ENCODE measurements around the gene HOXD11.

Gene HOXD11

DNA sequence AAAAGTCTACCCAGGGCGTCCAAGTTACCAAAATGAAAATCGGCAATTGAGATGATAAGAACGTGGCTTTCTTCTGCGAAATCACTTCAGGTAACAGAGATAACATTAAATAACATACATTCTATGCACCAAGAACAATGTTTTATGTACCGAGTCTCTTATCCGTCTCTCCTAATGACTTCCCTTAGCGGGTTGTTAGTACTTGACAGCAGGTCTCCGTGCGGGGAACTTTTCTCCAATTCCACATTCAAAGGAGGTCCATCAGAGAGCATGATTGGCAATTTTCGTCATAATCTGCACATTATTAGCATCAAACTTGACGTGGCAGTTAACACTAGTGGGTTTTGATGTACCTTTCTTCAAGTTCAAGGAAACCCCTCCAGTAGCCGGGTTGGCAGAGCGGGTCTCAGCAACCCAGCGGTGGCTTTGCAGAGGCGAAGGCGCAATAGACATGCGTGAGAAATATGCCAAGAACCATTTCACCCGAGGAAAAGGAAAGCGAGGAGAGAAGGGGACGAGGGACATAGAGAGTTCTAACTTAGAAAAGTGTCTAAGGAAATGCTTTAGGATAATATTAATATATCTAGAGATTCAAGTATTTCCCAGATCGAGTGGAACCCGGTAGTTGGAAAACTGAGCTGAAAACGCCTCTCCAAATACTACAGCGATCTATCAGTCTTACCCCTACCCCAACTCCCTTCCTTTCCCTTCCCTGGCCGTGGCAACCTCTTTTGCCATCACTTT is 28.4 kb upstream of the HOXD11 start:
- no peaks in the 10 kb centered on the region for H3F3A ChIP-seq (ENCODE audit: insufficient read depth, low read length)
- H3K79me2 ChIP-seq (ENCODE audit: insufficient read depth, low read length), result no peaks in the 10 kb centered on the region
- no peak for TF ChIP-seq EZH2 (IDR thresholded peaks at IDR 0.05; ENCODE audit: borderline replicate concordance, low read length)
- TF ChIP-seq, protein P1, sequence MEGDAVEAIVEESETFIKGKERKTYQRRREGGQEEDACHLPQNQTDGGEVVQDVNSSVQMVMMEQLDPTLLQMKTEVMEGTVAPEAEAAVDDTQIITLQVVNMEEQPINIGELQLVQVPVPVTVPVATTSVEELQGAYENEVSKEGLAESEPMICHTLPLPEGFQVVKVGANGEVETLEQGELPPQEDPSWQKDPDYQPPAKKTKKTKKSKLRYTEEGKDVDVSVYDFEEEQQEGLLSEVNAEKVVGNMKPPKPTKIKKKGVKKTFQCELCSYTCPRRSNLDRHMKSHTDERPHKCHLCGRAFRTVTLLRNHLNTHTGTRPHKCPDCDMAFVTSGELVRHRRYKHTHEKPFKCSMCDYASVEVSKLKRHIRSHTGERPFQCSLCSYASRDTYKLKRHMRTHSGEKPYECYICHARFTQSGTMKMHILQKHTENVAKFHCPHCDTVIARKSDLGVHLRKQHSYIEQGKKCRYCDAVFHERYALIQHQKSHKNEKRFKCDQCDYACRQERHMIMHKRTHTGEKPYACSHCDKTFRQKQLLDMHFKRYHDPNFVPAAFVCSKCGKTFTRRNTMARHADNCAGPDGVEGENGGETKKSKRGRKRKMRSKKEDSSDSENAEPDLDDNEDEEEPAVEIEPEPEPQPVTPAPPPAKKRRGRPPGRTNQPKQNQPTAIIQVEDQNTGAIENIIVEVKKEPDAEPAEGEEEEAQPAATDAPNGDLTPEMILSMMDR (IDR thresholded peaks at IDR 0.05; ENCODE audit: low read length), result no peak
- H3K36me3 ChIP-seq (ENCODE audit: insufficient read depth, low read length), result no peaks in the 10 kb centered on the region
- H4K20me1 ChIP-seq (ENCODE audit: insufficient read depth, low read length), result no peaks in the 10 kb centered on the region
- H3K27me3 ChIP-seq (ENCODE audit: insufficient read depth, low read length), result no peaks in the 10 kb centered on the region
- no peak overlapping the region for H2AFZ ChIP-seq (ENCODE audit: low read length)
- no peak overlapping the region for H3K9ac ChIP-seq (ENCODE audit: low read length)
- no peaks in the 10 kb centered on the region for H3K9me2 ChIP-seq (ENCODE audit: low read depth, low read length)
- no peak overlapping the region for H3K27ac ChIP-seq (ENCODE audit: low read depth, low read length, poor library complexity, severe bottlenecking)
- no peaks in the 10 kb centered on the region for H3K9me3 ChIP-seq (ENCODE audit: low read length)
- H3K4me1 ChIP-seq (ENCODE audit: insufficient read depth, low read length, severe bottlenecking), result no peaks in the 10 kb centered on the region
- no peak overlapping the region for H3K4me2 ChIP-seq (ENCODE audit: low read length)
- no peak overlapping the region for H3K4me3 ChIP-seq (ENCODE audit: low read depth, low read length, poor library complexity, severe bottlenecking)

DNA sequence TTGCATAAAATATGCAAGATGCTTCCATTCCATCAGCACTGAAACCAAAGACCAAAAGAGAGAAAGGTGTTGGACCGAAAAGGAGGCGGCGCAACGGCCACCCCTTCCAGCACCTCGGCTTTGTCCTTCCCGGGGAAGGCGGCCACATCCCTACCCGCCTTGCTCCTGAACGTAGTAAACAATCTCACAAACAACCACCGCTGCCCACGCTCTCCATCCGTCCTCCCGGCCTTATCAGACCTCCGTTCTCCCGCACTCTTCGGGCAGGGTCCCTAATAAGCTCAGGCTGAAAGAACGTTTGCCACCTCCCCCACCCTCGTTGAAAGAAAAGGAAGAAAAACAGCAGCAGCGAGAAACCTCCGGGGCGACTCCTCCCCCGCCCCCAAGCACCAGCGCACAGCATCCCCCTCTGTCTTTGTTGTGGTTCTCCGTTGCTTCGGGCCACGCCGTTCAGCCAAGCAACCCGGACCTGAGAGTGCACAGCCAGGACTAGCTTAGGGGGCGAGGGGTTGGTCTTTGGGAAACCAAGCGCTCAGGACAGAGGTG is 27.7 kb upstream of the HOXD11 start:
- Histone ChIP-seq H3K9me2 (ENCODE audit: low read depth, low read length) (no peaks in the 10 kb centered on the region), H4K20me1 (ENCODE audit: insufficient read depth, low read length) (no peaks in the 10 kb centered on the region), H3K36me3 (ENCODE audit: insufficient read depth, low read length) (no peaks in the 10 kb centered on the region), H3K4me3 (ENCODE audit: low read depth, low read length, poor library complexity, severe bottlenecking) (no peak overlapping the region), H3K27ac (ENCODE audit: low read depth, low read length, poor library complexity, severe bottlenecking) (no peak overlapping the region), H3K9me3 (ENCODE audit: low read length) (no peaks in the 10 kb centered on the region), H3K27me3 (ENCODE audit: insufficient read depth, low read length) (no peaks in the 10 kb centered on the region), H2AFZ (ENCODE audit: low read length) (no peak overlapping the region), H3K79me2 (ENCODE audit: insufficient read depth, low read length) (no peaks in the 10 kb centered on the region), H3K4me1 (ENCODE audit: insufficient read depth, low read length, severe bottlenecking) (no peaks in the 10 kb centered on the region), H3K9ac (ENCODE audit: low read length) (no peak overlapping the region), H3F3A (ENCODE audit: insufficient read depth, low read length) (no peaks in the 10 kb centered on the region), H3K4me2 (ENCODE audit: low read length) (no peak overlapping the region)
- no peak for TF ChIP-seq EZH2 (IDR thresholded peaks at IDR 0.05; ENCODE audit: borderline replicate concordance, low read length)

DNA sequence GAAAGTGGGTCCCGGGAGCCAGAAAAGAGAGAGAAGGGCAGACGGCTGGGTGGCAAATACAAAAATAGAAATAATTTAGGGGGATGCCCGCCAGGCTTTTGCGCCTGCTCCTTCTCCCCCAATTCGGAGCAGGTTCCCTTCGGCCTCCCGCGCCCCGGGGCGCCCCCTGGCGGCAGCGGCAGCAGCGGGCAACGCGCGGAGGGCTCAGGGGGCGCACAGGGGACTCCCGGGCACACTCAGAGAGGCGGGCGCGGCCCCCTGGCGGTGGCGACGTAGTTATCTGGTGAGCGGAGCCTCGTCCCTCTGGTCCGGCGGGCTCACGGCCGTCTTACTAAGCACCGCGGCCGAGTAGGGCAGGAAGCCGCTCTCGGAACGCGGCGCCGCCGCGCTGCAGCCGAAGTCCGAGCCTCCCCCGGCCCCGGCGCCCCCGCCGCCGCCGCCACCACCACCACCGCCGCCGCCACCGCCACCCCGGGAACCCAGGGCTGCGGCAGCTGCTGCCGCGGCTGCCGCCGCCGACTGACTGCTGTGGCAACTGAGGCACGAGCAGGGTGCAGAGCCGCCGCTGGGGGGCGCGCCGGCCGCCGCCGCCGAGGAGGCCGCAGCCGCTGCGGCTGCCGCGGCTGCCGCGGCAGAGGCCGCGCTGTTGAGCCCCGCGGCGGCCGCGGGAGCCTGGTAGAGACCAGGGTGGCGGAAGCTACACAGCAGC is 27.1 kb upstream of the HOXD11 start:
- Histone ChIP-seq H3K27ac (ENCODE audit: low read depth, low read length, poor library complexity, severe bottlenecking) (no peak overlapping the region), H3K27me3 (ENCODE audit: insufficient read depth, low read length) (no peaks in the 10 kb centered on the region), H3K79me2 (ENCODE audit: insufficient read depth, low read length) (no peaks in the 10 kb centered on the region), H3K4me3 (ENCODE audit: low read depth, low read length, poor library complexity, severe bottlenecking) (no peak overlapping the region), H3K4me2 (ENCODE audit: low read length) (no peak overlapping the region), H3K9me3 (ENCODE audit: low read length) (no peaks in the 10 kb centered on the region), H3K9me2 (ENCODE audit: low read depth, low read length) (no peaks in the 10 kb centered on the region), H3K4me1 (ENCODE audit: insufficient read depth, low read length, severe bottlenecking) (no peaks in the 10 kb centered on the region), H2AFZ (ENCODE audit: low read length) (no peak overlapping the region), H3K9ac (ENCODE audit: low read length) (no peak overlapping the region), H3F3A (ENCODE audit: insufficient read depth, low read length) (no peaks in the 10 kb centered on the region), H3K36me3 (ENCODE audit: insufficient read depth, low read length) (no peaks in the 10 kb centered on the region), H4K20me1 (ENCODE audit: insufficient read depth, low read length) (no peaks in the 10 kb centered on the region)
- no peak for TF ChIP-seq EZH2 (IDR thresholded peaks at IDR 0.05; ENCODE audit: borderline replicate concordance, low read length)
- TF ChIP-seq, protein P1 (IDR thresholded peaks at IDR 0.05; ENCODE audit: low read length), result no peak
